Effector CD8-positive, alpha-beta T cell (primary cell): ENCODE results near the gene CCM2.
"Not testable (repeated sequence)": the region's sequence is repeated elsewhere in the genome, so short reads cannot be mapped to it uniquely, and the experiment has no call there.

ENCODE experiments used
- DNase-seq: peaks from one replicate; lab custom pipeline; 2025; lab: John Stamatoyannopoulos, UW

CCM2 gene

GRCh38 chr7:45001138-45001694 is 1.2 kb downstream of the CCM2 start:
- peak; percentile 24 for DNase-seq

GRCh38 chr7:45001826-45002225 is 1.8 kb downstream of the CCM2 start:
- no peak for DNase-seq

GRCh38 chr7:45003789-45004188 is 3.8 kb downstream of the CCM2 start:
- no peak for DNase-seq

GRCh38 chr7:45007106-45007505 is 7.1 kb downstream of the CCM2 start:
- no peak for DNase-seq

- no peak for DNase-seq
Measured at GRCh38 chr7:45007571-45008328, 7.7 kb downstream of the CCM2 start.

- no peak for DNase-seq
Measured at GRCh38 chr7:45013465-45013967, 13.5 kb downstream of the CCM2 start.

GRCh38 chr7:45015313-45015712 is 15.3 kb downstream of the CCM2 start:
- DNase-seq = no peak

GRCh38 chr7:45017253-45017652 is 17.3 kb downstream of the CCM2 start:
- no peak for DNase-seq

GRCh38 chr7:45020915-45021314 is 20.9 kb downstream of the CCM2 start:
- DNase-seq = no peak

- DNase-seq = no peak
Measured at GRCh38 chr7:45021604-45022296, 21.7 kb downstream of the CCM2 start.

- no peak for DNase-seq
Measured at GRCh38 chr7:45024126-45024744, 24.2 kb downstream of the CCM2 start.

- not testable (repeated sequence) for DNase-seq
Measured at GRCh38 chr7:45025473-45025872, 25.5 kb downstream of the CCM2 start.

GRCh38 chr7:45026013-45026412 is 26.0 kb downstream of the CCM2 start:
- no peak for DNase-seq

- DNase-seq = no peak
Measured at GRCh38 chr7:45026984-45027773, 27.2 kb downstream of the CCM2 start.

GRCh38 chr7:45027774-45028114 is 27.7 kb downstream of the CCM2 start:
- no peak for DNase-seq

GRCh38 chr7:45028138-45028919 is 28.3 kb downstream of the CCM2 start:
- DNase-seq = no peak

- no peak for DNase-seq
Measured at GRCh38 chr7:45028920-45029344, 28.9 kb downstream of the CCM2 start.

- DNase-seq = no peak
Measured at GRCh38 chr7:45031829-45032228, 31.8 kb downstream of the CCM2 start.

GRCh38 chr7:45032421-45032820 is 32.4 kb downstream of the CCM2 start:
- no peak for DNase-seq

- no peak for DNase-seq
Measured at GRCh38 chr7:45033261-45033930, 33.4 kb downstream of the CCM2 start.

GRCh38 chr7:45033931-45034290 is 33.9 kb downstream of the CCM2 start:
- DNase-seq = no peak
